Stimulated activated CD4-positive, alpha-beta T cell treated with anti-CD3 and anti-CD28 coated beads, Interleukin-2, amount 100 ng/mL, for 4 hours (primary cell): ENCODE results near the gene FXYD5.
"Not testable (repeated sequence)": the region's sequence is repeated elsewhere in the genome, so short reads cannot be mapped to it uniquely, and the experiment has no call there.

Experiments used
- DNase-seq: peaks from one replicate; pipeline ENCODE4 v3.0.0-alpha.2; 2020; ENCODE audit warnings: low read depth

Gene FXYD5

GRCh38 chr19:35138305-35138892, 16.1 kb upstream of the FXYD5 start, which contains the start of gene FXYD1:
Gene FXYD1 (plus strand): TSS chr19:35138824. CDS start chr19:35140080, 1,256 bp downstream.
- no peak for DNase-seq

GRCh38 chr19:35140207-35140961, 14.2 kb upstream of the FXYD5 start:
- no peak for DNase-seq

- DNase-seq, result peak; percentile 97
These were observed 13.3 kb upstream of the FXYD5 start for GRCh38 chr19:35140962-35141836.

GRCh38 chr19:35141837-35142605, 12.5 kb upstream of the FXYD5 start:
- no peak for DNase-seq

- peak; percentile 60 for DNase-seq
These were observed 11.8 kb upstream of the FXYD5 start for GRCh38 chr19:35142606-35143230.

GRCh38 chr19:35143231-35143715, 11.3 kb upstream of the FXYD5 start, which contains the start of gene FXYD7:
Gene FXYD7 (plus strand): TSS chr19:35143255. CDS start chr19:35143334, 79 bp downstream.
- no peak for DNase-seq

GRCh38 chr19:35143818-35144217, 10.7 kb upstream of the FXYD5 start:
- no peak for DNase-seq

GRCh38 chr19:35144259-35144599, 10.3 kb upstream of the FXYD5 start:
- no peak for DNase-seq

- no peak for DNase-seq
These were observed 9.7 kb upstream of the FXYD5 start for GRCh38 chr19:35144600-35145436.

GRCh38 chr19:35146746-35147459, 7.6 kb upstream of the FXYD5 start:
- no peak for DNase-seq

- DNase-seq, result no peak
These were observed 5.1 kb upstream of the FXYD5 start for GRCh38 chr19:35149463-35149862.

- no peak for DNase-seq
These were observed 4.1 kb upstream of the FXYD5 start for GRCh38 chr19:35150445-35150844.

- no peak for DNase-seq
These were observed 3.1 kb upstream of the FXYD5 start for GRCh38 chr19:35151273-35152065.

GRCh38 chr19:35153129-35153522, 1.4 kb upstream of the FXYD5 start:
- DNase-seq, result not testable (repeated sequence)

GRCh38 chr19:35153701-35154524, 622 bp upstream of the FXYD5 start:
- DNase-seq, result peak; percentile 67

GRCh38 chr19:35155441-35155840, 906 bp downstream of the FXYD5 start:
- no peak for DNase-seq

GRCh38 chr19:35155981-35156672, 1.6 kb downstream of the FXYD5 start:
- DNase-seq, result no peak
